Astrocyte (in vitro differentiated cells and primary cell): ENCODE results near the gene NDFIP1. TPM values are rescaled to one million over a fixed set of nuclear protein-coding genes. Genes with fewer than 3 reads are reported as not detected.

Experiments used
- DNase-seq: peaks from one replicate; pipeline ENCODE4 v3.0.0-alpha.2; 2010; ENCODE audit warnings: low read depth
- FAIRE-seq: peaks from 2 replicates; lab custom pipeline; 2011; peaks lifted over from hg19 to GRCh38; lab: Jason Lieb, UNC
- H2AFZ ChIP-seq: 2 replicates; pipeline ENCODE4 v1.6.0; 2012; ENCODE audit warnings: low read depth, low read length, inconsistent platforms
- H3K27ac ChIP-seq: 2 replicates; pipeline ENCODE4 v1.5.1; 2011; ENCODE audit warnings: low read depth, low read length, inconsistent platforms
- H3K27me3 ChIP-seq: 2 replicates; pipeline ENCODE4 v1.6.0; 2011; ENCODE audit warnings: low read length, inconsistent platforms; ENCODE audit not compliant: insufficient read depth
- H3K36me3 ChIP-seq: 2 replicates; pipeline ENCODE4 v1.5.1; 2011; ENCODE audit warnings: low read length, inconsistent platforms; ENCODE audit not compliant: insufficient read depth
- H3K4me1 ChIP-seq: 2 replicates; pipeline ENCODE4 v1.5.1; 2011; ENCODE audit warnings: low read length, inconsistent platforms; ENCODE audit not compliant: insufficient read depth
- H3K4me2 ChIP-seq: 2 replicates; pipeline ENCODE4 v1.6.0; 2012; ENCODE audit warnings: low read length, inconsistent platforms
- H3K4me3 ChIP-seq: 2 replicates; pipeline ENCODE4 v1.5.1; 2011; ENCODE audit warnings: low read depth, mild to moderate bottlenecking, low read length, inconsistent platforms; ENCODE audit not compliant: insufficient read depth
- H3K79me2 ChIP-seq: 2 replicates; pipeline ENCODE4 v1.6.0; 2012; ENCODE audit warnings: mild to moderate bottlenecking, low read length, inconsistent platforms; ENCODE audit not compliant: insufficient read depth
- H3K9ac ChIP-seq: 2 replicates; pipeline ENCODE4 v1.6.0; 2012; ENCODE audit warnings: mild to moderate bottlenecking, low read length, inconsistent platforms
- H3K9me3 ChIP-seq: 2 replicates; pipeline ENCODE4 v1.5.1; 2012; ENCODE audit warnings: low read depth, mild to moderate bottlenecking, low read length, inconsistent platforms; ENCODE audit not compliant: insufficient read depth
- H4K20me1 ChIP-seq: 2 replicates; pipeline ENCODE4 v1.6.0; 2012; ENCODE audit warnings: low read length, inconsistent platforms; ENCODE audit not compliant: insufficient read depth
- H3K27ac Mint-ChIP-seq: one replicate; pipeline ENCODE4 v1.8.0; 2021; ENCODE audit warnings: mild to moderate bottlenecking, mixed read lengths; ENCODE audit not compliant: unreplicated experiment
- H3K27me3 Mint-ChIP-seq: one replicate; pipeline ENCODE4 v1.8.0; 2021; ENCODE audit warnings: low read depth, mixed read lengths; ENCODE audit not compliant: unreplicated experiment
- H3K36me3 Mint-ChIP-seq: one replicate; pipeline ENCODE4 v1.8.0; 2021; ENCODE audit warnings: low read depth, mixed read lengths; ENCODE audit not compliant: unreplicated experiment
- H3K4me1 Mint-ChIP-seq: one replicate; pipeline ENCODE4 v1.8.0; 2021; ENCODE audit warnings: low read depth, mixed read lengths; ENCODE audit not compliant: unreplicated experiment
- H3K4me3 Mint-ChIP-seq: one replicate; pipeline ENCODE4 v1.8.0; 2021; ENCODE audit warnings: mild to moderate bottlenecking, moderate library complexity, mixed read lengths; ENCODE audit not compliant: unreplicated experiment
- H3K9me3 Mint-ChIP-seq: one replicate; pipeline ENCODE4 v1.8.0; 2021; ENCODE audit warnings: mild to moderate bottlenecking, mixed read lengths; ENCODE audit not compliant: unreplicated experiment
- EZH2 ChIP-seq: IDR thresholded peaks from 2 replicates; pipeline ENCODE4 v1.6.1; 2012; ENCODE audit warnings: mild to moderate bottlenecking, low read length, inconsistent platforms; ENCODE audit not compliant: insufficient read depth
- total RNA-seq: library from RNA; stranded (reverse); gene quantifications from 2 replicates; pipeline ENCODE4 v1.2.1, GENCODE V29; 2021
- TF ChIP-seq, protein P1 (sequence below): IDR thresholded peaks from 2 replicates; pipeline ENCODE4 v1.5.1; 2011; ENCODE audit warnings: low read depth, mild to moderate bottlenecking, inconsistent platforms, low read length, moderate library complexity; ENCODE audit not compliant: insufficient read depth

The NDFIP1 gene
- total RNA-seq, 1 donor from 2014 or later = 56.8 TPM

DNA sequence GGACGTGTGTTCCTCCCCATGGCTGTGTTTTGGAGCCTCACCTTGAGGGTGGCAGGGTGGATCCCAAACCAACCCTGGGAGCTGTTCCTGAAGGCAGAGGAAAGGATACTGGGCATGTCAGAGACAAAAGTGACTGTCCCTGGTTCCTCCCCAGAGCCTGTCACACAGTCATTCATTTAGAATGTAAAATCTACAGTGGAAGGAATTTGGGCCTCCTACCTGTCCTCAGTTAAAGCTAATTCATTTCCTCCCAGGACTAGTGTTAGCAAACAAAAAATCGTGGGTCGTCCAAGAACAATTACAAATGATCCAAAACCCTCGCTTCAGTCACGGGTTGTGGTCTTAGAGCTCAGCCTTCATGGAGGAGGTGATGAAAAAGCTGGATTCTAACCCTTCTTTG, 83.2 kb downstream of the NDFIP1 start:
- Mint-ChIP-seq H3K27me3 (peaks cover 13% of the 10 kb centered on the region), H3K27ac (no peak overlapping the region), H3K4me3 (no peak overlapping the region), H3K9me3 (peaks cover 2% of the 10 kb centered on the region), H3K4me1 (peaks cover under 1% of the 10 kb centered on the region), H3K36me3 (no peaks in the 10 kb centered on the region)
- Histone ChIP-seq H3K79me2 (no peaks in the 10 kb centered on the region), H3K9ac (no peak overlapping the region), H3K27ac (no peak overlapping the region), H3K4me1 (no peaks in the 10 kb centered on the region), H3K4me3 (no peak overlapping the region), H2AFZ (no peak overlapping the region), H3K4me2 (no peak overlapping the region), H3K9me3 (no peaks in the 10 kb centered on the region), H3K27me3 (peaks cover 3% of the 10 kb centered on the region), H3K36me3 (no peaks in the 10 kb centered on the region), H4K20me1 (no peaks in the 10 kb centered on the region)
- DNase-seq (no peak), FAIRE-seq (no peak)
- no peak for TF ChIP-seq EZH2
- TF ChIP-seq, protein P1, sequence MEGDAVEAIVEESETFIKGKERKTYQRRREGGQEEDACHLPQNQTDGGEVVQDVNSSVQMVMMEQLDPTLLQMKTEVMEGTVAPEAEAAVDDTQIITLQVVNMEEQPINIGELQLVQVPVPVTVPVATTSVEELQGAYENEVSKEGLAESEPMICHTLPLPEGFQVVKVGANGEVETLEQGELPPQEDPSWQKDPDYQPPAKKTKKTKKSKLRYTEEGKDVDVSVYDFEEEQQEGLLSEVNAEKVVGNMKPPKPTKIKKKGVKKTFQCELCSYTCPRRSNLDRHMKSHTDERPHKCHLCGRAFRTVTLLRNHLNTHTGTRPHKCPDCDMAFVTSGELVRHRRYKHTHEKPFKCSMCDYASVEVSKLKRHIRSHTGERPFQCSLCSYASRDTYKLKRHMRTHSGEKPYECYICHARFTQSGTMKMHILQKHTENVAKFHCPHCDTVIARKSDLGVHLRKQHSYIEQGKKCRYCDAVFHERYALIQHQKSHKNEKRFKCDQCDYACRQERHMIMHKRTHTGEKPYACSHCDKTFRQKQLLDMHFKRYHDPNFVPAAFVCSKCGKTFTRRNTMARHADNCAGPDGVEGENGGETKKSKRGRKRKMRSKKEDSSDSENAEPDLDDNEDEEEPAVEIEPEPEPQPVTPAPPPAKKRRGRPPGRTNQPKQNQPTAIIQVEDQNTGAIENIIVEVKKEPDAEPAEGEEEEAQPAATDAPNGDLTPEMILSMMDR = no peak

DNA sequence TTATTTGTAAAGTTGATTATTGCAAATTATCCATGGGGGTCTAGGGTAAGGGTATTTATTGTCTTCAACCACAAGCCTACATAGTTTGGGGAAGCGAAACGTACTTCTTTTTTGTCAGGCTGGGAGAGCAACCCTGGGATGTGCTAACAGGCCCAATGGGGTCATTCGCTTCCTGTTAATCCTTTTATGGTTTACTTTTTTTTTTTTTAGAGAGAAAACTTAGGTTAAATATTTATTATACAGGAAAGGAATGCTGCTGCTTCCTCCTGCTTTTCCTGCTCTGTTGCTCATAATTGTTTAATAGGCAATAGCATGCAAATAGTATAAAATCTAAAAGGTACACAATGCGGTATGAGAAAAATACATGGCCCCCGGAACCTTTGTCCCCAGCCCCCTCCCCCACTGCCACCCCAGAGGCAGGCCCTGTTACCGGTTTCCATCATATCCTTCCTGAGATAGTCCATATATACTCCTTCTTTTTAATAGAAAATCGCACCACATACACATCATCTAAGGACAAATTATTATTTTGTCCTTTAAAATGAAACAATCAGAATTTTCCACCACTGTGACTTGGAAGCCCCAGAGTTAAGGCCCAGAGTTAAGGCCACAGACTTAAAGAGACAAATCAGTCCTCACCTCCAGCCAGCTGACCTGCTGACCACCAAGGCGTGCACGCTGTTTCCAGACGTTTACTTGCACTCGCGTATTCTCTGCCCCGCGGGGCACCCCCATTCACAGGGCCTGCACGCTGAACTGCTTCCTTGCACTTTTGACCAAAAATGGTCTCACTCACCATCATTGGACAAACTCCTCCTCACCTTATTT, 83.9 kb downstream of the NDFIP1 start:
- FAIRE-seq = no peak
- Histone ChIP-seq H3K36me3 (no peaks in the 10 kb centered on the region), H3K9me3 (no peaks in the 10 kb centered on the region), H3K79me2 (no peaks in the 10 kb centered on the region), H3K9ac (no peak overlapping the region), H2AFZ (no peak overlapping the region), H3K4me2 (no peak overlapping the region), H3K27ac (no peak overlapping the region), H3K27me3 (peaks cover 3% of the 10 kb centered on the region), H4K20me1 (no peaks in the 10 kb centered on the region), H3K4me3 (no peak overlapping the region), H3K4me1 (no peaks in the 10 kb centered on the region)
- no peak overlapping the region for H3K27ac Mint-ChIP-seq
- peaks cover 2% of the 10 kb centered on the region for H3K9me3 Mint-ChIP-seq
- TF ChIP-seq EZH2 = no peak
- TF ChIP-seq, protein P1 = no peak
- peaks cover 10% of the 10 kb centered on the region for H3K27me3 Mint-ChIP-seq
- DNase-seq = no peak
- H3K36me3 Mint-ChIP-seq = no peaks in the 10 kb centered on the region
- H3K4me1 Mint-ChIP-seq = peaks cover 8% of the 10 kb centered on the region
- H3K4me3 Mint-ChIP-seq = no peak overlapping the region

DNA sequence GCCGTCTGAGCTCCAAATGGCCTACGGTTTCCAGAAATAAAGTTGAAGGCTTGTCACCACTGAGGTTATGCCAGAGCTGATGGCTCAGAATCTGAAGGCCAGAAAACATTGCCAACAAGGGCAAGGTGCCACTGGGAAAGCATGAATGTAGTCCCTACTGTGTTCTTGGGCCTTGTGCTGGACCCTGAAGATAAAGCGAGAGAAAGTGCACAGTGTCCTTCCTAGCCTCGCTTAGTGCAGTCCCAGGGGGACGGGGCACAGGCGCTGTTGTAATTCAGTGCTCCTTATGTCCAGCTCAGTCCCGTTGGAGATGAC, 84.5 kb downstream of the NDFIP1 start:
- FAIRE-seq = no peak

More for the DNA sequence above, 84.5 kb downstream of the NDFIP1 start:
- Mint-ChIP-seq H3K9me3 (peaks cover 2% of the 10 kb centered on the region), H3K4me1 (peaks cover 9% of the 10 kb centered on the region), H3K36me3 (no peaks in the 10 kb centered on the region), H3K27ac (no peak overlapping the region), H3K4me3 (no peak overlapping the region), H3K27me3 (peaks cover 6% of the 10 kb centered on the region)
- Histone ChIP-seq H2AFZ (no peak overlapping the region), H3K9ac (no peak overlapping the region), H4K20me1 (no peaks in the 10 kb centered on the region), H3K9me3 (no peaks in the 10 kb centered on the region), H3K36me3 (no peaks in the 10 kb centered on the region), H3K4me1 (no peaks in the 10 kb centered on the region), H3K27ac (no peak overlapping the region), H3K4me2 (no peak overlapping the region), H3K79me2 (no peaks in the 10 kb centered on the region), H3K27me3 (peaks cover under 1% of the 10 kb centered on the region), H3K4me3 (no peak overlapping the region)
- DNase-seq = no peak
- TF ChIP-seq, protein P1 = no peak
